IPS-18c (cell line): ENCODE data around the gene SPINK5.
"Not testable (repeated sequence)": the region's sequence is repeated elsewhere in the genome, so short reads cannot be mapped to it uniquely, and the experiment has no call there.

ENCODE experiments used
- H3K4me3 ChIP-seq: 2 replicates; pipeline ENCODE4 v1.7.0; 2013; ENCODE audit warnings: low read depth, mild to moderate bottlenecking, low read length, moderate library complexity; ENCODE audit not compliant: insufficient read depth
- H3K9me3 ChIP-seq: one replicate; pipeline ENCODE4 v1.6.1; 2013; ENCODE audit warnings: mild to moderate bottlenecking, low read length, moderate library complexity; ENCODE audit not compliant: control insufficient read depth, insufficient read depth

Gene SPINK5, protein sequence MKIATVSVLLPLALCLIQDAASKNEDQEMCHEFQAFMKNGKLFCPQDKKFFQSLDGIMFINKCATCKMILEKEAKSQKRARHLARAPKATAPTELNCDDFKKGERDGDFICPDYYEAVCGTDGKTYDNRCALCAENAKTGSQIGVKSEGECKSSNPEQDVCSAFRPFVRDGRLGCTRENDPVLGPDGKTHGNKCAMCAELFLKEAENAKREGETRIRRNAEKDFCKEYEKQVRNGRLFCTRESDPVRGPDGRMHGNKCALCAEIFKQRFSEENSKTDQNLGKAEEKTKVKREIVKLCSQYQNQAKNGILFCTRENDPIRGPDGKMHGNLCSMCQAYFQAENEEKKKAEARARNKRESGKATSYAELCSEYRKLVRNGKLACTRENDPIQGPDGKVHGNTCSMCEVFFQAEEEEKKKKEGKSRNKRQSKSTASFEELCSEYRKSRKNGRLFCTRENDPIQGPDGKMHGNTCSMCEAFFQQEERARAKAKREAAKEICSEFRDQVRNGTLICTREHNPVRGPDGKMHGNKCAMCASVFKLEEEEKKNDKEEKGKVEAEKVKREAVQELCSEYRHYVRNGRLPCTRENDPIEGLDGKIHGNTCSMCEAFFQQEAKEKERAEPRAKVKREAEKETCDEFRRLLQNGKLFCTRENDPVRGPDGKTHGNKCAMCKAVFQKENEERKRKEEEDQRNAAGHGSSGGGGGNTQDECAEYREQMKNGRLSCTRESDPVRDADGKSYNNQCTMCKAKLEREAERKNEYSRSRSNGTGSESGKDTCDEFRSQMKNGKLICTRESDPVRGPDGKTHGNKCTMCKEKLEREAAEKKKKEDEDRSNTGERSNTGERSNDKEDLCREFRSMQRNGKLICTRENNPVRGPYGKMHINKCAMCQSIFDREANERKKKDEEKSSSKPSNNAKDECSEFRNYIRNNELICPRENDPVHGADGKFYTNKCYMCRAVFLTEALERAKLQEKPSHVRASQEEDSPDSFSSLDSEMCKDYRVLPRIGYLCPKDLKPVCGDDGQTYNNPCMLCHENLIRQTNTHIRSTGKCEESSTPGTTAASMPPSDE

GRCh38 chr5:148063861-148064260 lies at the start of gene SPINK5:
Gene SPINK5 (plus strand): TSS chr5:148063980. CDS start chr5:148064045, 65 bp downstream.
- no peak within 1 kb of the TSS for H3K4me3 ChIP-seq
- no peaks in the 10 kb centered on the region for H3K9me3 ChIP-seq

DNA sequence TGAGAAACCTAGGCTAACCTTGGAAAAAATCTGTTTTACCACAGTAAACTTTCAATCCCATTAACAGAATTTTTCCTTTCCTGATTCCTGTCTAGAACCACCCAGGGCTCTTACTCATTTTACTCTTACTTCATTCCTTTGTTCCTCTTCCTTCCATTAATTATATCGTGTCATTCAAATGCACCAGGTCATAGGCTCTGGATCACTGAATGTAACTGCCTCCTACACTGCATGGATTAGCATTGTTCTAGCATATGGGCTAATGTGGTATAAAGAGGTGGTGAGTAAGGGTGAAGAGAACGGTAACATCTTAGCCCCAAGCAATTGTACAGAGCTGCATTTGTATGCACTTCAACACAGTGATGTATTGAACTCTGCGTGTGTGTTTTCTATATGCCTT lies 49.5 kb upstream of the SPINK5 start:
- Histone ChIP-seq H3K4me3 (no peak overlapping the region), H3K9me3 (no peaks in the 10 kb centered on the region)

DNA sequence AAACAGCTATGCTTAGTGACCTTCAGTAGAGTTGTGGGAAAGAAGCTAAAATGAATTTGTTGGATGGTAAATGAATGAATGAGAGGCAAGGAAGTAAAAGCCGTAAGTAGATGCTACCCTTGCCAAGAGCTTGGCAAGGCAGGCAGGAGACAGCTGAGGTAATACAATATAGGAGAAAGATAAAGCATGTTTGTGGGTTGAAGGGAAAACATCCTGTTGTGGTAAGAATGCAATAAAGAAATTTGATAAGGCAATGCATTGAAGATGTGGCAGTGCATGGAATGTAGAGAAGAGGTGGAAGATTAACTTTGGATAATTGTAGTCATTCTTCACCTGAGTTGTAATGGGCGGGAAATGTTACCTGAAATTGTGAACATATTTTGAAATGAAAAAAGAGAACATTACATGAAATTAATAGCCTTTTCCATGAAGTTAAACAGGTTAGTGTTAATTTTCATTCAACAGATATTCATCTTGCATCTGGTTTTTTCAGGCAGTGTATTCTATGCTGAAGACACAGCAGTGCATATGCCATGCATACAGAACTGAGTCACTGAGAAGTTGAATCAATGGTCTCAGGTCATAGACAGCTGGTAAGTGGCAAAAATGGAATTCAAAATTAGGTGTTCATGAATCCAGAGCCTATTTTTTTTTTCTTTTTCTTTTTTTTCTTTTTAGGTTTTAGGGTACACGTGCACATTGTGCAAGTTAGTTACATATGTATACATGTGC lies 43.4 kb upstream of the SPINK5 start:
- Histone ChIP-seq H3K9me3 (no peaks in the 10 kb centered on the region), H3K4me3 (no peak overlapping the region)

DNA sequence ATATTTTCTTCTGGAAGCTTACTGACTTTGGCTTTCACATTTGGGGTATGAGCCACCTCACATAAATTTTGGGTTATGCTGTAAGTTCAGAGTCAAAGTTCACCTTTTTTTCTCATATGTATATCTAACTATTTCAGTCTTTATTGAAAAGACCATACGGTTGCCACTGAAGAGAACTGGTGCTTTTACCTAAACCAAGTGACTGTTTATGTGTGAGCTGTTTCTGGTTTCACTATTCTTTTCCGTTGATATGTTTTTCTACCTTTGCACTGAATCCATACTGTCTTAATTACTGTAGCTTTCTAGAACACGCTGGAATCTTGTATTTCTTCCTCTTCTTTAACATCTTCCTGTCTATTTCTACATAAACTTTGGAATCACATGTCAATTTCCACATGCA lies 36.3 kb upstream of the SPINK5 start:
- peaks cover 2% of the 10 kb centered on the region for H3K9me3 ChIP-seq
- no peak overlapping the region for H3K4me3 ChIP-seq

- H3K9me3 ChIP-seq, result peaks cover 2% of the 10 kb centered on the region
These were observed 34.6 kb upstream of the SPINK5 start for GRCh38 chr5:148029131-148029530.

GRCh38 chr5:148033134-148033533 lies 30.6 kb upstream of the SPINK5 start:
- H3K9me3 ChIP-seq, result peaks cover 2% of the 10 kb centered on the region
- no peak overlapping the region for H3K4me3 ChIP-seq

More at GRCh38 chr5:148029131-148029530, 34.6 kb upstream of the SPINK5 start:
- no peak overlapping the region for H3K4me3 ChIP-seq

DNA sequence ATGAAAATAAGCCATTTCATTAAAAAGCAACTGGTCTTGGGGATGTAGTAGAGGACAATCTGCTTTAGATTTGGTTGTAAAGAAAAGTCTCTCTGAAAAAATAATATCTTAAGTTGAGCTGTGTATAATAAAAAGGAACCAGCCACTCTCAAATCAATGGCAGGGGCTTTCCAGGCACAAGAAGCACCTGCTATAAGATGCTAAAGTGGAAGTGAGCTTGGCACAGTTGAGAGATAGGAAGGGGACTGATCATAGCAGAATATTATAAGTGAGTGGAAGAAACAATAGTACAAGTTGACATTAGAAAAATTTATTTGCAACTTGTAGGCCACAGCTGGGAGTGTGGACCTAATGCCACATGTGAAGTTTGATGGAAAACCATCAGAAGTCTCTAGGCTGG lies 28.1 kb upstream of the SPINK5 start:
- no peak overlapping the region for H3K4me3 ChIP-seq
- H3K9me3 ChIP-seq, result peaks cover 2% of the 10 kb centered on the region

DNA sequence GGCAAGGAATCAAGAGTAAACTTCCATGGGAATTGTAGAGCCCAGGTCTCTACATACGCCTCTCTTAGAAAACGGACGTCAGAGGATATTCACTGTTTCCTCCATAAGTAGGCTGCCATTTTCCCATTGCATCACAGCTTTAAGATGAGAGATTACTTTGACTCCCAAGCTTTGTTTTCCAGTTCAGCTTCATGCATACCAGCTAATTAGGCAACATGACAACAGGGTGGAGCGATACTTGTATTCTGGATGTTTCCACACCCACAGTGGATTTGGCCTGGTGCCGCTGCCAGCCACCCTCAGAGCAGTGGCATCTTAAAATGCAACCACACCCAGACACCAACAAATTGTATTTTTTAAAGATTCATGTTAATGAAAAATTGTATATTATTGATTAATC lies 20.9 kb upstream of the SPINK5 start:
- Histone ChIP-seq H3K9me3 (no peaks in the 10 kb centered on the region), H3K4me3 (no peak overlapping the region)

DNA sequence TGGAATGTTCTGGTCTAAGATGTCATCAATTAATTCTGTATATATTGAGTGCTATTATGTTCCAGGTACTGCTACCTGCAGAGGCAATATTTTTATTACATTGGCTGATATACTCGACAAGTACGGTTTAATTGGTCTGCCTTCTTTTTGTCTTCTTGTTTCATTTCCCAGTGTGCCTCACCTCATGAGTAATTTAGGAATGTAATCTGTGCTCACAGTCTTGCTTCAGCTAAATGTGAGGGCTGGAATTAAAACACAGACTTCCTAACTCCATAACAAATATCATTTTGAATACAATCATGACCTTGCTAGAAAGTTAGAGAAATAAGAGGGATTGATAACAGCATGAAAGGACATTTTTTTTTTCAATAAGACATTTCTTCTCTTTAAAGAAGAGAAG lies 20.1 kb upstream of the SPINK5 start:
- no peak overlapping the region for H3K4me3 ChIP-seq
- no peaks in the 10 kb centered on the region for H3K9me3 ChIP-seq

DNA sequence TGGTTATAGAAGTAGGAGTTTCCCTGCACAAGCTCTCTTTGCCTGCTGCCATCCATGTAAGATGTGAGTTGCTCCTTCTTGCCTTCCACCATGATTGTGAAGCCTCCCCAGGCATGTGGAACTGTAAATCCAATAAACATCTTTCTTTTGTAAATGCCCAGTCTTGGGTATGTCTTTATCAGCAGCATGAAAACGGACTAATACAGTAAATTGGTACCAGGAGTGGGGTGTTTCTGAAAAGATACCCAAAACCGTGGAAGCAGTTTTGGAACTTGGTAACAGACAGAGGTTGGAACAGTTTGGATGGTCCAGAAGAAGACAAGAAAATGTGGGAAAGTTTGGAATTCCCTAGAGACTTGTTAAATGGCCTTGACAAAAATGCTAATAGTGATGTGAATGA lies 8.6 kb upstream of the SPINK5 start:
- H3K4me3 ChIP-seq, result not testable (repeated sequence)

GRCh38 chr5:148060309-148060708 lies 3.5 kb upstream of the SPINK5 start:
- peaks cover 13% of the 10 kb centered on the region for H3K9me3 ChIP-seq
- no peak overlapping the region for H3K4me3 ChIP-seq

More for the DNA sequence above, 8.6 kb upstream of the SPINK5 start:
- H3K9me3 ChIP-seq, result peaks cover 17% of the 10 kb centered on the region

DNA sequence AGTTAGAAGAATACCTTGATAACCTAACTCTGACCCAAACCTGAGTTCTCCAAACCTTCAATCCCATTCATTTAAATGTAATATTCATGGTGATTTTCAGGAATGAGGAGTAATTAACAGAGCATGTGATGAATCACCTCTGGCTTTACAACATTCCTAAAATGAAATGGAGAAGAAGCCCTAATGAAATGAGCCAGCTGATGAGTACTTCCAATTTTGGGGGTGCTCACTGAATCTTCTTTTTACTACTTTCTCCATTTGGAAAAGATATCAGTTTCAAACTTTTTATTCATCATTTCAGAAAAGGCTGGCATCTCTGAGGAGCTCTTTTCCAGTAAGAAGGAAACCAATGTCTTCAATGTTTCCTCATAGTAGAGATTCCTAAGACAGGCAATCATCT lies 2.9 kb upstream of the SPINK5 start:
- no peak overlapping the region for H3K4me3 ChIP-seq
- peaks cover 9% of the 10 kb centered on the region for H3K9me3 ChIP-seq

DNA sequence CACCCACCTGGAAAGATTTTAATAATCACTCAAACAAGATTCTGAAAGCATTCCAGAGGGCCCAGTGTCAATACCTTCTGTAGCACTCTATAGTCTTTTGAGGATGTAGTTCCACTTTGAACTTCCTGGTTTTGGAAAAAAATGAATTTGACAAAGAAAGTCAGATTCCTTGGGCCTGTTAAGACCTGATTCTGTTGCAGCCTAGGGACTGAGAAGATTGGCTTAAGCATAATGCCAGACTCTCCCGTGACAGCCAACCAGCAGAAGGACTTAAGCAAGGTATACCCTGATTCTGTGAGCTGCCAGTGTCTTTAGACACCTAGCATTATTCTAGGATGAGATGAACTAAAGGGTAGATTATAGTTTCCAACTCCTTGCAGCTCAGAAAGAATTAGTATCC lies 6.8 kb downstream of the SPINK5 start:
- Histone ChIP-seq H3K9me3 (no peaks in the 10 kb centered on the region), H3K4me3 (no peak overlapping the region)

DNA sequence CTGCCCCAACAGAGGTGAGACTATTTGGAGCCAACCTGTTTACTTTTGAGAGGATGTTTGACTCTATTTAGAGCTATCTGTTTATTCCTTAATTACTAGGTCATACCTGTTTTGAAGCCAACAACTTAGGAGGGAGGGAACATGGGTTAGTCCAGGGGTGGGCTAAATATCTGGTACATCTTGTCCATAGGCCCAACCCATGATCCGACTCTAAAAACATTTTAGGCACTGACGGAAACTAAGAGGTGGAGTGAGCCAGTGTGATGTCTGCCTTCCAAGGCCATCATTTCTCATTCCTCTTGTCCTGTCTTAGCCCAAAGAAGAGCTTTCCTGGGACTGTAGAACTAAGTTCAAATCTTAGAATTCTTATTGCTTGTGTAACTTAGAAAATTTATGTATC lies 8.4 kb downstream of the SPINK5 start:
- Histone ChIP-seq H3K9me3 (no peaks in the 10 kb centered on the region), H3K4me3 (no peak overlapping the region)

DNA sequence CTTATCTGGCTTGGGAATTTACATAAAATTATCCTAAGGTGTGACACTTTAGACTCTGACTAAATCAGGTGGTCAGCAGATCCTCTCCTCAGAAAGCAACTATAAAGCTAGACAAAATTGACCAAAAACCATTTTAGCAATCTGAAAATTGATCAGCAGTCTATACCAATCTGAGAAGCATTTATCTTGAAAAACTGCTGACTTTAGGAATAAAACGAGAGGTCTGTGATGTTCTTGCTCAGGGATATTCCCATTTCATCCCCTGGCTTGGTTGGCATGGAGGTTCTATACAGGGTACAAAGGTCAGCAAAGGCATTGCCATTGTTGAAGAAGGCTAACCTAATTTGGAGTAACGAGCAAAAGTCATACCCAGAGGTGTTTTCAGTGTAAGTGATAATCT lies 11.7 kb downstream of the SPINK5 start:
- no peak overlapping the region for H3K4me3 ChIP-seq
- H3K9me3 ChIP-seq, result no peaks in the 10 kb centered on the region

- Histone ChIP-seq H3K4me3 (no peak overlapping the region), H3K9me3 (no peaks in the 10 kb centered on the region)
These were observed 19.4 kb downstream of the SPINK5 start for GRCh38 chr5:148083203-148083602.

DNA sequence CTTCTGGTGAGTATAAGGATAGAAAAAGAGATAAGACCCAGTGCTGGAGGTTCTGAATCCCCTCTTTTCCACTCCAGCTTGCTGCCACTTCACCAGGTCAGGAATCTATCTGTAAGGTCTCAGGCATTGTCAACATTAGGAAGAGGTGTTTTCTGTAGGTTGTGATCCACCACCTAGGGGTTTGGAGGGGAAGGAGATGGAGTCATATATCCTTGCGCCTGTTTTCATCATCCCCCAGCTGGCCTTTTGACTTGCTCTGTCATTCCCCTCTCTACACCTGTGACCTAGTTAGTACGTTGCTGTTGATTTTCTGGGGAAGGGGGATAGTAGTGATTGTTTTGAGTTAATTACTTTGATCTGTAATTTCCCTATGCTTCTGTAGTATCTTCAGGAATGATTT lies 20.5 kb downstream of the SPINK5 start:
- H3K9me3 ChIP-seq, result no peaks in the 10 kb centered on the region
- no peak overlapping the region for H3K4me3 ChIP-seq
